GM12873 (cell line): ENCODE results near the gene AGAP1.

Source experiments
- TF ChIP-seq, protein P1 (sequence below): IDR thresholded peaks from 2 replicates; pipeline ENCODE4 v1.5.1; 2012; ENCODE audit warnings: low read depth, mild to moderate bottlenecking, moderate library complexity, low read length, control low read depth; ENCODE audit not compliant: insufficient read depth; ENCODE audit errors: missing control alignments

AGAP1 gene

GRCh38 chr2:235598532-235599531, 105.0 kb downstream of the AGAP1 start:
- TF ChIP-seq, protein P1, sequence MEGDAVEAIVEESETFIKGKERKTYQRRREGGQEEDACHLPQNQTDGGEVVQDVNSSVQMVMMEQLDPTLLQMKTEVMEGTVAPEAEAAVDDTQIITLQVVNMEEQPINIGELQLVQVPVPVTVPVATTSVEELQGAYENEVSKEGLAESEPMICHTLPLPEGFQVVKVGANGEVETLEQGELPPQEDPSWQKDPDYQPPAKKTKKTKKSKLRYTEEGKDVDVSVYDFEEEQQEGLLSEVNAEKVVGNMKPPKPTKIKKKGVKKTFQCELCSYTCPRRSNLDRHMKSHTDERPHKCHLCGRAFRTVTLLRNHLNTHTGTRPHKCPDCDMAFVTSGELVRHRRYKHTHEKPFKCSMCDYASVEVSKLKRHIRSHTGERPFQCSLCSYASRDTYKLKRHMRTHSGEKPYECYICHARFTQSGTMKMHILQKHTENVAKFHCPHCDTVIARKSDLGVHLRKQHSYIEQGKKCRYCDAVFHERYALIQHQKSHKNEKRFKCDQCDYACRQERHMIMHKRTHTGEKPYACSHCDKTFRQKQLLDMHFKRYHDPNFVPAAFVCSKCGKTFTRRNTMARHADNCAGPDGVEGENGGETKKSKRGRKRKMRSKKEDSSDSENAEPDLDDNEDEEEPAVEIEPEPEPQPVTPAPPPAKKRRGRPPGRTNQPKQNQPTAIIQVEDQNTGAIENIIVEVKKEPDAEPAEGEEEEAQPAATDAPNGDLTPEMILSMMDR, result no peak

GRCh38 chr2:235599596-235600338, 105.9 kb downstream of the AGAP1 start:
- TF ChIP-seq, protein P1, result no peak

- TF ChIP-seq, protein P1, result no peak
These were observed 106.6 kb downstream of the AGAP1 start for GRCh38 chr2:235600406-235600805.

- TF ChIP-seq, protein P1, result no peak
These were observed 107.1 kb downstream of the AGAP1 start for GRCh38 chr2:235600926-235601325.

DNA sequence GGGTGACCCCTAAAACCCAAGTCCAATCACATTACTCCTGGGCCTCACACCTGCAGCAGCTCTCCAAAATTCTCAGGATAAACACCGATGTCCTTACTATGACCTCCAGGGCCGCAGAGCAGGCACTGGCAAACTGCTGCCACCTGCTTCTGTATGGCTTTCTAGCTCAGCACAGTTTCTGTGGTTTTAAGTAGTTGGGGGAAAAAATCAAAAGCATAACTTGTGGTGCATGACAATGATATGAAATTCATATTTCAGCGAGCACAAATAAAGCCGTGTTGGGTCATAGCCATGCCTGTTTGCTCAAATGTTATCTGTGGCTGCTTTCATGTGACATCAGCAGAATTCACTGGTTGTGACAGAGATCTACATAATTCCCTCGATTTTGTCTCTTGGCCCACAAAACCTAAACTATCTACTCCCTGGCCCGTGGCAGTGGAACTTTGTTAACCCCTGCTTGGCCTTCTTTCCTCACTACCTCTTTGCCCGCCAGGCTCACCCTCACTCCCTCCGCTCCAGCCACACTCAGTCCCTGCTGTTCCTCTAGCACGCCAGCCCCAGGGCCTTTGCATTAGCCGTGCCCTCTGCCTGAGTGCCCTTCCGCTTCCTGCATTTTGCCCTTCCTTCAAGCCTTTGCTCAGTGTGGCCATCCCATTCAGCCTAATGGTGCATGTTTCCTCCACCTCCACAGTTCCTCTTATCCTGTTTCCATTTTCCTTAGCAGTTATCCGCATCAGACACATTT, 108.3 kb downstream of the AGAP1 start:
- TF ChIP-seq, protein P1, result no peak

DNA sequence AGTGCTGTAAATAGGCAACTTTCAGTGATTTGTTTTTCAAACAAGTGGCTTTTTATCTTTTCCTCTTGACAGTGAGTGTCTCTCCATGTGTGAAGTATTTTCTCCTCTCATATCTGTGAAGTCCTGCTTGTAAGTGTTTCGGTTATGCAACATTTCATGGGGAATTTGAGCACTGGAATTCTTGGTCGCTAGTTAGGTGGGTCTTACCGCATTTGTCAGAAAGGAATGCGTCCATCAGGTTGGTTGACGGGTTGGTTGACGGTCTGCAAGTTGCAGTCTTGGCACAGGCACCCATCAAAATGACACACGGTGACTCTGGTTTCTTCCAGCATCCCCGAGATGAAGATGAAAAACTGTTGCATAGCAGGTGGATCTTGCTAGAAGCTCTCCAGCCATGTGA, 109.8 kb downstream of the AGAP1 start:
- TF ChIP-seq, protein P1, result no peak
